Adrenal gland (tissue), 5 donors: ENCODE data around the gene RYK.

Experiments used
- CTCF ChIP-seq, 6 experiments: fragments of 450-650 bp in 4 of 6; fragments of 200-600 bp in 2 of 6; sonication (generic) in 1 of 6; IDR thresholded peaks; 1 replicate in 5 of 6; 2 replicates in 1 of 6; pipeline versions ENCODE4 v1.5.1 to v1.8.0; 2016 to 2021; ENCODE audit warnings: antibody characterized with exemption in 6 of 6, mild to moderate bottlenecking in 2 of 6, moderate library complexity in 1 of 6
- POLR2A ChIP-seq, 2 donors: fragments of 450-650 bp; IDR thresholded peaks; one replicate each; pipeline ENCODE4 v1.6.1; 2017; ENCODE audit warnings: antibody characterized with exemption in 2 of 2, mild to moderate bottlenecking in 2 of 2, moderate library complexity in 1 of 2
- donor health status: DM: no; HTN: no; CAD: no.

GRCh38 chr3:134146666-134147065, 104.0 kb downstream of the RYK start:
- TF ChIP-seq CTCF (IDR thresholded peaks at IDR 0.05) (no peak), POLR2A (IDR thresholded peaks at IDR 0.05) (no peak)
